GM20431 (cell line): ENCODE results near the gene CHST9.
"Not testable (repeated sequence)": the region's sequence is repeated elsewhere in the genome, so short reads cannot be mapped to it uniquely, and the experiment has no call there.

ENCODE experiments used
- in situ Hi-C: fragments of 300-500 bp; cut with MseI, MboI; formaldehyde crosslinking; loops from one replicate; pipeline ENCODE4 v1.15.0; 2020; ENCODE audit warnings: low sequenced_read_pairs; ENCODE audit not compliant: unreplicated experiment

The CHST9 gene

GRCh38 chr18:26961839-26962238 lies 223.3 kb downstream of the CHST9 start:
- in situ Hi-C loops, result no loop called here

- in situ Hi-C loops, result no loop called here
Measured at GRCh38 chr18:26960911-26961310, 224.2 kb downstream of the CHST9 start.

- in situ Hi-C loops, result no loop called here
Measured at GRCh38 chr18:26956863-26957262, 228.2 kb downstream of the CHST9 start.

- in situ Hi-C loops, result no loop called here
Measured at GRCh38 chr18:26948703-26949102, 236.4 kb downstream of the CHST9 start.

DNA sequence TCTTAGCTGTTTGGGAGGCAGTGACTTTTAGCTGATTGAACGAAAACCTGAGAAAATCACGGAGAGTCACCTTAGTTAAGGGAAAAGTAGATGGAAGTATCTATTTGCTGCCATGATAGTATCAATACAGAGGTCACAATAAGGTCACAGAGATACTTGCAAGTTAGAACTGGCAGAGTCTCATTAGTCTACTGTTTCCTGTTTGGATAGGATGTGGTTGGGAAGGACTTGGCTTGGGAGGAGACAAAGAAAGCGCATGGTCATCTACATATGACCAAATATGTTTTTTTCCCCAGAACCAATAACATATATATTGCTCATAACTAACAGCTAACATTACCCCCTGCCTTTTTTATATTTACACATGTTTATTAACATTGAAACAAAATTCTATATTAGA lies 241.2 kb downstream of the CHST9 start:
- in situ Hi-C loops, result no loop called here

DNA sequence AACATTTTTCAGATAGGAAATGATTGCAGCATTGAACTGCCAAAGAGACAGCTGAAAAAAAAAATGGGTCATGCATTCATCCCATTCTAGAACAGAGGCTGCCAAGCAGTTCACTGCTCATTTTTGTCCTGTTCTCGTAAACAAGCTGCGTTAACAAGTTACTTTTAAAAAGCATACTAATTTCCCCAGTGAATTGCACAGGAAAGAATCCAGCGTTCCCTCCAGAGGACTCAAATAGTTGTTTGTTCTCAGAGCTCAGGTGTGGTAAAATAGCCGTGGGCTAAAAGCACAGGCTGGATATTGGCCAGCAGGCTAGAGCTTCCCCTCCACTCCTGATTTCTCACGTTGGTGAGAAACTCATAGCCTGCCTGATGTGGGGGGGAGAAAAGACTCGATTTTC lies 243.5 kb downstream of the CHST9 start:
- in situ Hi-C loops, result no loop called here

DNA sequence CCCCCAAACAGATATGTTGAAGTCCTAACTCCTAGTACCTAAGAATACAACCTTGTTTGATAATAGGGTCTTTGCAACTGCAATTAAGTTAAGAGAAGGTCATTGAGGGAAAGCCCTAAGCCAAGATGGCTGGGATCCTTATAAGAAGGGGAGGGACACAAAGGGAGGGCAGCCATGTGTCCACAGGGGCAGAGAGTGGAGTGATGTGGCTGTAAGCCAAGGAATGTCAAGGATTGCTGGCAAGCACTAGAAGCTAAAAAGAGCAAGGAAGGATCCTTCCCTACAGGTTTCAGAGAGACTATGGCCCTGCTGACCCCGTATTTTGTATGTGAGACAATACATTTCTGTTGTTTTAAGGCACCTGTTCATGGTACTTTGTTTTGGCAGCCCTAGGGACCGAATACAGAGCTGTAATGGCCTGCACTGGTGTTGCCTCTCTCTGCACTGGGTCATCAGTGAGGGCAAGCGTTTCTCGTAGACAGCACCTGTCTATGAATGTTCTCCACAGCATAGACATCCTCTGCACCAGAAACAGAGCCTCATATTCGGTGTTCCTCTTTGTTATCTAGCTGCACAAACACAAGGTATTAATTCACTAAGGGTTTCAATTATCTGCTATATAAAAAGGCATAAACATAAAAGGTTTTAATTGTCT lies 244.2 kb downstream of the CHST9 start:
- in situ Hi-C loops, result no loop called here

DNA sequence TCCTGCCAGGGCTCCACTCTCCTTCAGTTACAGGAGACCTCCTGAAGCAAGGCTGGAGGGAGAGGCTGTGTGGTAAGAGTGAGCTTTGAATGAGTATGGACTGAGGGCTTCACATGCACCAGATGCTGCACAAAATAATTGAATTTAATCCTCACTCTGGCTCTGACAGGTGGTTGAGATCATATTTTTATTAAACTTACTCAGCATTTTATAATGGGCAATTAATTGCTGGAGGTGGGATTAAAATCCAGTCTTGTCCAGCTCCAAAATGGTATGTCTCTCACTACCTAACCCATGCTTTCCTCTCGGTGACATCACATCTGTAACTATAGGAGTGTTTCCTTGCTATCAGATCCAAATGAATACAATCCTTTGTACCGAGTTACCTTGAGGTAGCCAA lies 253.4 kb downstream of the CHST9 start:
- in situ Hi-C loops, result no loop called here

DNA sequence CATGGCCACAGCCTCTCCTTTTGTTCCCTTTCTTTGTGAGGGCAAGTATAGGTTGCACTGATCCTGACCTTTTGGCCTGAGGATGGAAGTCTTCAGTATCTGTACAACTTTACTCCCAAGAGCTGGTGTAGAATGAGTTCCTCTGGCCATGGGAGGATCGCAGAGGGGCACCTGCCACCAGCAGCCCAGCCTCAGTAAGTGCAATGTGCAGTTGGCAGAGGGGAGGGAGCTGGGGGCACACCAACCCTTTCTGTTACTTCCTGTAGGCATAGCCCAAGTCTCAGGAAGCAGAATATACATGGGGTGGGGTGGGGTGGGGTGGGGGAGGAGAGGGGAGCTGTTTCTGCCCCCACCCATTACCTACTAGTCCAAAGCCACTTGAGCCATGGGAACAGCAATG lies 254.5 kb downstream of the CHST9 start:
- in situ Hi-C loops, result no loop called here

DNA sequence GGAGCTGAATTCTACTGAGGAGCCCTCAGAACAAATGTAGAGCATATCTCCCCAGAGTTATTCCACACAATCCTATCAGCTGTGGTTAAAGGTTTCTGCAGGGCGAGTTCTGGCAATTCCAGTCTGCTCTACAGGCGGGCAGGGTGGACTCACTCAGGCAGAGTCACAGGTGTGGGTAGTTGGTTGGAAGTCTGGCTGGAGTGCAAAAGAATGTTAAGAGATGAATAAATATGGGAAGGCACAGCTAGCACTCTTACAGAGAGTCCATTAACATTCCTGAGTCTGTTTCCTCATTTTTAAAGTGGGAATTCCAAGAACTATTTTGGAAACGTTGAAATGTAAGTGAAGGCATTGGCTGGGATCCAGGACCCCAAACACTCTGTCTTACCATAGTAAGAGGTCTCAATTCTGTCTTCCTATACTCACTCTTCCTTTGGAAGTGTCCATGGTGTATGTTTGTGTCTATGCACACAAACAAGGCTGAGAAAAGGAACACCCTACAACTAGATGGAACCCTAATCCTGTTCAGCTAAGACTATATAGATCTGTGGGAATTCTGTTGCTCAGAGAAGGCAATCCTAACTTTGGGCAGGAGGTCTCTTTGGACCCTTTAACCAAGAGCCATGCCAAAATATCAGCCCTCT lies 256.3 kb downstream of the CHST9 start:
- in situ Hi-C loops, result no loop called here

- in situ Hi-C loops, result not testable (repeated sequence)
Measured at GRCh38 chr18:26927822-26928221, 257.3 kb downstream of the CHST9 start.

DNA sequence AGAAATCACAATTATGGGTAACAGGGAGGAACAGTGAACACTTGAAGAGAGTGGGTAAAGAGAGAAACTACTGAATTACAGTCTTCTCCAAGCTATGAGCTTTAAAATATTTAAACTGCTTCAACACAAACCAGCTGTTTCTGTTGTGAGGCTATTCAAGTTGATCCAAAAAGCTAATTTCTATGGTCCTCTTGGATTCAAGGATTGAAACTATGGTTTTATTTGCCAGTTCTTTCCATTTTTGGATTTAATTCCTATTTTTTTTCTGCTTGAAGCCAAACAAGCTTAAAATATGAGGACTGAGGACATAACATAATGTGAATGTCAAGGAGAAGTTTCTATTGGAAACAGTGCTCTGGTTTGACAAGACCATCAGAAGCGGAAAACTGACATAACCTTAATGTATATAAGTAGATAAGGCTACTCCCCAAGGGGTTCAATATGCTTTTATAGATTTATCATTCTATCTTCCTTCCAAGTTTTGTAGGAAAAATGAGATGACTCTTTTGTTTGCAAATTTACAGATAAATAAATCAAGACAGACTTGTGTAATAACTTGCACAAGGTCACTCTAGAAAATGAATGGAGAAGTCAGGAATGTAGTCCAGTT lies 258.9 kb downstream of the CHST9 start:
- in situ Hi-C loops, result no loop called here

DNA sequence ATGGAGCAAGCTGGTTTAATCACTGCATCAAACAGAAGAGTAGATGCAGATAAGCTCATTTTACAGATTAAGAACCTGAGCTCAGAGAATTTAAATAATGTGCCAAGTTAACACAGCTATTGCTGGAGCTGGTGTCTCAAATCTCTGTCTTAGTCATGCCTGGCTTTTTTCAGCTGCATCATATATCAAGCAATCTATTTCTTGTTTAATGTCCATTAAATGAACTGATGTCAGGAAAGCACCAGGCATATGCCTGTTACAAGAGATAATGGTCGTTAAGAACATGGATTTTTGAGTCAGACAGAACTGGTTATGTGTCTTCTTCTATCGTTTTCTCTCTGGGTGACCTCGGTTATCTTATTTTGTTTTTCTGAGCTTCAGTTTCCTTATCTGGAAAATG lies 259.8 kb downstream of the CHST9 start:
- in situ Hi-C loops, result no loop called here

GRCh38 chr18:26922313-26922712 lies 262.8 kb downstream of the CHST9 start:
- in situ Hi-C loops, result no loop called here

- in situ Hi-C loops, result no loop called here
Measured at GRCh38 chr18:26920644-26921043, 264.5 kb downstream of the CHST9 start.

GRCh38 chr18:26919627-26920026 lies 265.5 kb downstream of the CHST9 start:
- in situ Hi-C loops, result no loop called here

- in situ Hi-C loops, result no loop called here
Measured at GRCh38 chr18:26919201-26919600, 265.9 kb downstream of the CHST9 start.

DNA sequence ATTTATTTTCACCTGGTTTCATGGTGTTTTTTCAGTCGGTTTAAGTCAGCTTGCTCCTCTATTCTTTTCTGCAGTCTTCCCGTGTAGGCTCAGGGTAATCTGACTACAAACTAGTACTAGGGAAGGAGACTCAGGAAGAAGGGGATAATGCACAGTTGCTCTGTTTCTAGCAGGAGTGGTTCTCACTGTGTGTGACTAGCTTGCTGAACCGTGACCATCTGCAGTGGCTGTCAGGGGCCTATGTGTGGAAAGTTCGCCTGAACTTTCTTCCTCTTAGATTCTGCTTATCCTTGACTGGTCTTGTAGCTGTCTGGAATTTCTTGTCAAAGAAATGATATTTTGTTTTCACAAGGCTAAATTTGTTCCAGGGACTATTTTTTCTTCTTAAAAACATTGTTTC lies 273.3 kb downstream of the CHST9 start:
- in situ Hi-C loops, result no loop called here

DNA sequence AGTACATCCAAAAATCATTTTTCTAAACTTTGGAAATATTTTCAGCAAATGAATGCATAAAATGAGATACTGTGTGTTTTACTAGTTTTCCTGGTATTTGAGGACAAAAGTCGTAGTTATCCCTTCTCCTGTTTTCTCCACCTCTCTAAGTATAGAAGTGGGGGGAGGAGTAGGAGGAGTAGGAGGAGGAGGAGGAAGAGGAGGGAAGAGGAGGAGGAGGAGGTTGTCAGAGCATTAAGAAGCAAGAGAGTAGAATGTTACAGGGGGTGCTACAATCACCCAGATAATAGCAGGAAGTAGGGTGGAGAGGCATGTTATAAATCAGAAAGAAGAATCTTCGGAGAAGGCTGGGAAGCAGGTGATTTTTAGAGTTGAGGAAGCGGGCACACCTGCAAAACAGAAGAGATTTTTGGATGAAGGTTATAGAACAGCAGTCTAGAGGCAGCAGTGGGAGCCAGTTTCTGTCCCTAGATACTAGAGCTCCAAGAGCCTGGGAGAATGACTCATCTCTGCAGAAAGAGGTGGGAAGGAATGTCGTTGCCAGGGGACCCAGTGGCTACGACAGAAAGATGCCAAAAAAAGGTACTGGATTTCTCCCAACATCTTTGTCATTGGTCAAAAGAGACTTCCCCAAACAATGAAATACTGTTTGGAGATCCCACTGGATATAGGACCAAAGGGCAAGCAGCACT lies 275.4 kb downstream of the CHST9 start:
- in situ Hi-C loops, result no loop called here

DNA sequence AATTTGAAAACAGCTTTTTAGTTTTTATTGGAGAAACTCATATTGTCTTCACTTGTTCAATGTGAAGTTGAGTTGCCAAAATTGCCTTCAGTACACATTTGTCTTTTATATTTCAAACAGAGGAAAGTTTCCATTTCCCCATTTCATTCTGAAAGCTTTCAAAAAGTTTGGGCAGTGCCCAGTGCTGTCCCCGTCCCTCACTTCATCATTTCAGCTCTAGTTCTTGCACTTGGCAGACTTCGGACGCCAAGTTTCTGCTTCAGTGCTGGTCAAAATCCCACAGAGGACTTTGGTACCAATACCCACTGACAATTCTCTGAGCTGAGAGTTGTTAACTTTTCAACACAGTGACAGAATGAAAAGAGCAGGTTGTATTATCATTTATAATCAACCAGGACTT lies 276.2 kb downstream of the CHST9 start:
- in situ Hi-C loops, result no loop called here

DNA sequence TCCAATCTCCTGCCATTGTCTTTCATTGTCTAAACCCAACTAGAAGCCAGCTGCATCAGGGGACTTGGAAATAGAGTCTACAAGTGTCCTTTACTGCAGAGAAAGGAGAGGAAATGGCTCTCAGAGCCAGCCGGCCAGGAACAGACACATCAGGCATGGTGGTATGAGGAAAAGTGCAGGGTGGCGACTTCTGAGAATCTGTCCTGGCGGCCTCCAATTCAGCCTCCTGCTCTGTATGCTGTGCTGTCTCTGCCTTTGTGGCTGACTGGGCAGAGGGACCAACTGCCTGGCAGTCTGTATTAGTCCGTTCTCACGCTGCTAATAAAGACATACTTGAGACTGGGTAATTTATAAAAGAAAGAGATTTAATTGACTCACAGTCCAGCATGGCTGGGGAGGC lies 282.8 kb downstream of the CHST9 start:
- in situ Hi-C loops, result no loop called here
